GM23338 (cell line): Measurements from ENCODE around the gene IGF2R.

ENCODE experiments used
- CREB1 ChIP-seq: fragments of 250-450 bp; sonication (Bioruptor Pico); IDR thresholded peaks from 2 replicates; pipeline ENCODE4 v1.5.0; 2020; ENCODE audit warnings: low read depth, mild to moderate bottlenecking, moderate library complexity
- CTCF ChIP-seq, 2 experiments: fragments of 200-600 bp in 1 of 2; sonication (generic) in 1 of 2; conservative IDR thresholded peaks; 2 replicates each; pipeline versions ENCODE4 v1.5.1 to v1.6.1; 2016 to 2017; ENCODE audit warnings: antibody characterized with exemption in 2 of 2, low read depth in 2 of 2, mild to moderate bottlenecking in 2 of 2, moderate library complexity in 1 of 2
- EZH2 ChIP-seq: fragments of 200-600 bp; sonication (generic); IDR thresholded peaks from one replicate; pipeline ENCODE4 v1.8.0; 2017; ENCODE audit warnings: antibody characterized with exemption, mild to moderate bottlenecking, low read depth; ENCODE audit not compliant: unreplicated experiment
- EZH2phosphoT487 ChIP-seq: fragments of 200-600 bp; sonication (generic); IDR thresholded peaks from one replicate; pipeline ENCODE4 v1.8.1; 2018; ENCODE audit warnings: antibody characterized with exemption; ENCODE audit not compliant: unreplicated experiment
- JUNB ChIP-seq: IDR thresholded peaks from one replicate; pipeline ENCODE4 v1.6.1; 2016; ENCODE audit warnings: antibody characterized with exemption; ENCODE audit not compliant: unreplicated experiment
- NANOG ChIP-seq: IDR thresholded peaks from 2 replicates; pipeline ENCODE4 v1.6.1; 2016; ENCODE audit warnings: antibody characterized with exemption, borderline replicate concordance
- POLR2AphosphoS5 ChIP-seq: IDR thresholded peaks from 2 replicates; pipeline ENCODE4 v1.6.1; 2016; ENCODE audit warnings: antibody characterized with exemption, low read depth
- REST ChIP-seq: IDR thresholded peaks from one replicate; pipeline ENCODE4 v1.6.1; 2018; ENCODE audit warnings: antibody characterized with exemption; ENCODE audit not compliant: unreplicated experiment
- ZNF331 ChIP-seq: fragments of 250-450 bp; sonication (Bioruptor Pico); IDR thresholded peaks from 2 replicates; pipeline ENCODE4 v1.5.0; 2020; ENCODE audit warnings: low read depth, mild to moderate bottlenecking, moderate library complexity
- ZNF462 ChIP-seq: fragments of 250-450 bp; sonication (Bioruptor Pico); IDR thresholded peaks from 2 replicates; pipeline ENCODE4 v1.5.0; 2020; ENCODE audit warnings: mild to moderate bottlenecking, moderate library complexity

- TF ChIP-seq EZH2 (no peak), POLR2AphosphoS5 (no peak), CTCF (conservative IDR thresholded peaks at IDR 0.05; ENCODE audit: low read depth in 2 of 2) (no peak), CREB1 (CRISPR knock-in tag) (no peak), JUNB (no peak), NANOG (no peak), EZH2phosphoT487 (no peak), REST (no peak), ZNF462 (CRISPR knock-in tag) (no peak), ZNF331 (CRISPR knock-in tag) (no peak)
These were observed 153.1 kb downstream of the IGF2R start for GRCh38 chr6:160121981-160122380.
